NCI-H524 (cell line): Measurements from ENCODE around the gene ARPC2.
"Not testable (repeated sequence)": the region's sequence is repeated elsewhere in the genome, so short reads cannot be mapped to it uniquely, and the experiment has no call there.

Source experiments
- DNase-seq, 2 experiments: peaks; one replicate each; lab custom pipeline; 2025; lab: John Stamatoyannopoulos, UW

The ARPC2 gene

GRCh38 chr2:218271487-218271797 is 54.5 kb downstream of the ARPC2 start:
- no peak for DNase-seq

- DNase-seq = no peak
Measured at GRCh38 chr2:218271865-218272530, 55.0 kb downstream of the ARPC2 start.

DNA sequence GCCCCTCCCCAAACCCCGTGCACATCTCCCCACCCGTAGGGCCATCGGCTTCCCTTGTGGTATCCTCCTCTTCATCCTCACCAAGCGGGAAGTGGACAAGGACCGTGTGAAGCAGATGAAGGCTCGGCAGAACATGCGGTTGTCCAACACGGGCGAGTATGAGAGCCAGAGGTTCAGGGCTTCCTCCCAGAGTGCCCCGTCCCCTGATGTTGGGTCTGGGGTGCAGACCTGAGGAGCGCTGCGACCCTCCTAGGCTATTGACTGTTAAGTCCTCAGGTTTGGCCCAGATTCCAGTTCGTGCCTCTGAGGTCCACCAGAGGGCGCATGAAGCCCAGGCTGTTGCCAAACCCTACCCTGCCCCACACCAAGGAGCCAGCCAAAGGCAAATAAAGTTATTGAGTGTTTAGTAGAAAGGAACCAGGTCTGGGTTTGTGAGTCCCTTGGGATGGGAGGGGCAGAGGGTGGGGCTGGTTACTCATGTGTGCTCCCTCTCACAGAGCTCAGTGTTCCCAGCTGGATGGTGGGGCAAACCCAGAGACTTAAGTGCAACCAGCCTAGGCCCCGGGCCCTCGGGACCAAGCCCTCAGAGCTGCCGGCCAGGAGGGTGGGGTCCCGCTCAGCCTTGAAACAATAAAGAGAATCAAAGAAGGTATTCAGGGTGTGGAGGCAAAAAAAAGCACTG is 55.7 kb downstream of the ARPC2 start:
- peak in 1 of 2 experiments; percentile 64 for DNase-seq

GRCh38 chr2:218273214-218273907 is 56.4 kb downstream of the ARPC2 start:
- DNase-seq = not testable (repeated sequence)

DNA sequence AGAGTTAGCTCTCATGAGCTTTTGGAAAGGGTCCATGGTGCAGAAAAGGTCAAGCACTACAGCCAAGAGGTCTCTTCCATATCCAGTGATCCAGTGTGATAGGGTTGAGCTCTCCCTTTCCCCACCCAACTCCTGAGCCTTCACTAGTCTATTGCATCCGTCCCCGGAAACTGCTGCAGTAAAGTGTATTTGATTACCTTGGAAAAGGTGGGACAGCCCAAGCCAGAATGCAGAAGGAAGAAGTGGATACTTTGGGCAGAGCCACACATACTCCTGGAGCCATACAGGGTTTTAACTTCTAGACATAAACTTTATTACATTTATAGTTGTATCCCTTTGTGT is 56.9 kb downstream of the ARPC2 start:
- DNase-seq = no peak

- DNase-seq = no peak
Measured at GRCh38 chr2:218274586-218274985, 57.6 kb downstream of the ARPC2 start.

GRCh38 chr2:218275371-218276072 is 58.5 kb downstream of the ARPC2 start:
- DNase-seq = no peak

- DNase-seq = no peak
Measured at GRCh38 chr2:218276986-218277755, 60.2 kb downstream of the ARPC2 start.

- DNase-seq = no peak
Measured at GRCh38 chr2:218277921-218278320, 60.9 kb downstream of the ARPC2 start.

- no peak for DNase-seq
Measured at GRCh38 chr2:218278531-218279360, 61.8 kb downstream of the ARPC2 start.

DNA sequence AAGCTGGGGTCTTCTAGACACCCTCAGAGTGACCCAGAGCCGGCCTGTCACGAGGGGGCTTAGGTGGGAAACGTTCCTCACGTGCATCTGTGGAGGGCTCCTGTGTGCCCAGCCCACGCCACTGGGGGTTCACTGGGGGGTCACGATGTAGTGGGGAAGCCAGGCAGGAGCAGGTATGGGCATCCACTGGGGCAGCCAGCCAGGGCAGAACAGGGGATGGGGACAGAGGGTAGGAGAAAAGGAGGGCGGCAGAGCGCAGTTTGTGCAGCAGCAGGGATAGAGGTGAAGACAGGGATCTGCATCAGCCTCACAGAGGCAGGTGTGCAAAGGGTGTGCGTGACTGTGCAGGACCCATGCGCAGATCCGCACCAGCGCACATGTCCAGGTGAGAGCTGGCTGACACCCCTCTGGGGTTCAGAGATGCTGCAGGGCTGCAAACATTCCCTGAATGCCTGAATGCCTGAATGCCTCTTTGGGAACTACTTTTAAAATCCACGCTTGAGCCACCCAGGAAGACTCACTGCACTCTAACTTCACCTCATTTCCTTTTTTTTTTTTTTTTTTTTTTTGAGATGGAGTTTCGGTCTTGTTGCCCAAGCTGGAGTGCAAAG is 63.4 kb downstream of the ARPC2 start:
- DNase-seq = no peak

GRCh38 chr2:218281449-218281848 is 64.5 kb downstream of the ARPC2 start:
- no peak for DNase-seq

GRCh38 chr2:218282173-218282991 is 65.4 kb downstream of the ARPC2 start:
- DNase-seq = no peak

GRCh38 chr2:218284106-218284811 is 67.3 kb downstream of the ARPC2 start:
- DNase-seq = no peak

DNA sequence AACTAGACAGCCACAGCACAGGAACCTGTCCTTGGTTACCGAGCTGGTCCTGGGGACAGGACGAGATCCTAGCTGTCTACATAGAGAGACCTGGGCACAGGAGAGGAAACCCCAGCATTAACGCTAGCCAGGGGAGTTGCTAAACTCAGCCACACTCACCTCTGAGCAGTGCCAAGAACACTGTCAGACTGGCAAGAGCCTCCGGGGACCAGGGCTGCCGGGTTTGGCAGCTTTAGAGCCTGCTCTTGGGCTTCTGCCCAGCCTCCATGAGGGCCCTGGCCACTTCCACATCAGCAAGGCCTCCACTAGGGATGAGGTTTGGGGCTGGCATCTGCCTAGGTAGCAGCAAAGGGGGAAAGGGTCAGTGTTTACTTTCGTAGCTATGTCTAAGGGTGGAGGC is 68.6 kb downstream of the ARPC2 start:
- no peak for DNase-seq

DNA sequence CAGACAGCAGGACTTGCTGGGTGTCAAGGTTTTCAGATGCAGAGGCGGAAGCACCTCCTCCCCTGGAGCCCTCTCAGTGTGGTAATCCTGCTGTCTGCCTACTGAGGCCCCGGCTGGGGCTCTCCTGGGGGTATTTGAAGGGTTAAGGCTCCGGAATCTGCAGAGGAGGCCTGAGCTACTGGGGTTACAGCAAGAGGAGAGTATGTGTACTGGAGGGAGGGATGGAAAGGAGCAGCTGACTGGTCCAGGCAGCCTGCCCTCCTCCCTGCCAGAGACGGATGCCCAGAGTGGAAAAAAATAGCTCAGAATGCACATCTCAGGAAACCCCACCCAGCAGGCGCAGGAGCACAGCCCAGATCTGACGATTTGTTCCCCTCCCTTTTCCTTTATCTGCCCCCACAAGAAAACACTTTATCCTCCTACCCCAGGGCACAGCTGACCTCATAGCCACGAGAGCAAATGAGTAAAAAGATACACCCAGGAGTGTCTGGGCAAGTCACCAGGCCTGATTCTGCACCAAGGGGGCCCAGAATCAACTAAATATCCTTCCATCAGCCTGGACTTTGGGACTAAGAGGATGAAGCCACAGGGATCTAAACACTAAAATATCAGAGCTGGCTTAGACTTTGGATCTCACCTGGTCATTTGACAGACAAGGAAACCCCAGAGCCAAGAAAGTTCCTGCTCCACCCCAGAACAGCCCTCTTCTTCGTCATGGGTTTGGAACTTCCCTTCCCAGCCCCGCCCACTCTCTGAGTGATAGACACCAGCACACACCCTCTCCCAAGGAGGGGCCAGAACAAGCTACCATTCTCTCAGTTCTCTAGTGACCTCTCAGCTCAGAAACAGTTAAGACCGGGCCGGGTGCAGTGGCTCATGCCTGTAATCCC is 69.8 kb downstream of the ARPC2 start:
- no peak for DNase-seq

GRCh38 chr2:218289639-218290315 is 72.8 kb downstream of the ARPC2 start:
- DNase-seq = no peak
